ENCODE measurements around the gene TMIGD1.

TMIGD1 gene

GRCh38 chr17:30278032-30278431, 55.8 kb downstream of the TMIGD1 start:
- DNase-seq = no peak

GRCh38 chr17:30275911-30276310, 57.9 kb downstream of the TMIGD1 start:
- no peak for DNase-seq

GRCh38 chr17:30274887-30275286, 59.0 kb downstream of the TMIGD1 start:
- DNase-seq = no peak

- DNase-seq = no peak
Measured at GRCh38 chr17:30273373-30273772, 60.5 kb downstream of the TMIGD1 start.

GRCh38 chr17:30271102-30271501, 62.8 kb downstream of the TMIGD1 start:
- DNase-seq = no peak

GRCh38 chr17:30267625-30268024, 66.2 kb downstream of the TMIGD1 start:
- DNase-seq = no peak
